Measurements from ENCODE around the gene ITM2C. TPM values are rescaled to one million over a fixed set of nuclear protein-coding genes. Genes with fewer than 3 reads are reported as not detected.

Gene ITM2C
- total and polyA plus RNA-seq, 2 of the 13 experiments (the other 11 are each of a cell fraction or from before 2014, with no cell fraction given) = 70.5 to 270 TPM

DNA sequence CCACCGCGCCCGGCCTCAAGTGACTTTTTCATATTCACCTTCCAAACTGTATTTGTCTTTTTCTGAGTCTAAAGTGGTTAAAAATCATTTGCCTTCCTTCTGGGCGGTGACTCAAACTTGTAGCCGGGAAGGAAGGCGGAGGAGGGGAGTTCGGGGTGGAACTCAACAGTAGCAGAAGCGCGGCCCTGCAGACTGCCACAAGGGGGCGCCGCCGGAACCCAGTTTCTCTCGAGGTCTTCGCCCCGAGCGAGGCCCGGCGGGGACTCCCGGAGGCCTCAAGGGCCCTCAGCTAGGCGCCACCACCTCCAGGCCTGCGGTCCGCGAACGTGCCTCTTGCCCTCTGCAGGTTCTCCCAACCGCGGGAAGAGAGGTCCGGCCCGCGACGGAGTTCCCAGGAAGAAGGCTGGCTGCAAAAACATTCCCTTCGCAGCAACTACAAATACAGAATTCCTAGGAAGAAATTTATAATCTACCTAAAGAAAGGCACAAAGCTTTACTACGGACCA, 16.8 kb upstream of the ITM2C start (continued):
- TF ChIP-seq ZFP90 (CRISPR knock-in tag; IDR thresholded peaks at IDR 0.05; ENCODE audit: borderline replicate concordance) = peak; percentile 83
- 0 out of 2 replicates have a peak, but pooled peaks have one; percentile 41 for TF ChIP-seq YEATS2 (CRISPR knock-in tag; IDR thresholded peaks at IDR 0.05; ENCODE audit: borderline replicate concordance)
- peak; percentile 46; the same call in 1 of the 2 replicates for TF ChIP-seq MED1 (CRISPR knock-in tag; IDR thresholded peaks at IDR 0.05)
- peak; percentile 68 for TF ChIP-seq STAG1 (CRISPR knock-in tag; IDR thresholded peaks at IDR 0.05)
- TF ChIP-seq TFDP2 (CRISPR knock-in tag; IDR thresholded peaks at IDR 0.05) = peak; percentile 74
- TF ChIP-seq HINFP (CRISPR knock-in tag; IDR thresholded peaks at IDR 0.05; ENCODE audit: low read depth) = peak; percentile 93
- TF ChIP-seq GTF3A (CRISPR knock-in tag; conservative IDR thresholded peaks at IDR 0.05) = no peak
- TF ChIP-seq CBX2 (IDR thresholded peaks at IDR 0.05; ENCODE audit: low read depth, low read length) = no peak
- no peak for TF ChIP-seq CBX2 (CRISPR knock-in tag; IDR thresholded peaks at IDR 0.05; ENCODE audit: low read depth)
- TF ChIP-seq GFI1 (CRISPR knock-in tag; IDR thresholded peaks at IDR 0.05; ENCODE audit: borderline replicate concordance) = peak; percentile 66; the same call in 1 of the 2 replicates
- no peak for TF ChIP-seq JDP2 (CRISPR knock-in tag; IDR thresholded peaks at IDR 0.05; ENCODE audit: borderline replicate concordance)
- peak; percentile 62; the same call in 1 of the 2 replicates for TF ChIP-seq ZNF605 (CRISPR knock-in tag; IDR thresholded peaks at IDR 0.05)
- peak; percentile 91 for TF ChIP-seq NFKB2 (CRISPR knock-in tag; IDR thresholded peaks at IDR 0.05; ENCODE audit: borderline replicate concordance)
- peak; percentile 87 for TF ChIP-seq KLF15 (CRISPR knock-in tag; IDR thresholded peaks at IDR 0.05; ENCODE audit: borderline replicate concordance)
- peak; percentile 82; the same call in 1 of the 2 replicates for TF ChIP-seq KLF6 (CRISPR knock-in tag; IDR thresholded peaks at IDR 0.05)
- peak; percentile 32; the same call in 1 of the 2 replicates for TF ChIP-seq ZNF629 (CRISPR knock-in tag; conservative IDR thresholded peaks at IDR 0.05)
- TF ChIP-seq ZNF530 (CRISPR knock-in tag; IDR thresholded peaks at IDR 0.05; ENCODE audit: low read depth) = no peak
- peak; percentile 49 for TF ChIP-seq BCL6 (CRISPR knock-in tag; IDR thresholded peaks at IDR 0.05)
- TF ChIP-seq, protein P1, sequence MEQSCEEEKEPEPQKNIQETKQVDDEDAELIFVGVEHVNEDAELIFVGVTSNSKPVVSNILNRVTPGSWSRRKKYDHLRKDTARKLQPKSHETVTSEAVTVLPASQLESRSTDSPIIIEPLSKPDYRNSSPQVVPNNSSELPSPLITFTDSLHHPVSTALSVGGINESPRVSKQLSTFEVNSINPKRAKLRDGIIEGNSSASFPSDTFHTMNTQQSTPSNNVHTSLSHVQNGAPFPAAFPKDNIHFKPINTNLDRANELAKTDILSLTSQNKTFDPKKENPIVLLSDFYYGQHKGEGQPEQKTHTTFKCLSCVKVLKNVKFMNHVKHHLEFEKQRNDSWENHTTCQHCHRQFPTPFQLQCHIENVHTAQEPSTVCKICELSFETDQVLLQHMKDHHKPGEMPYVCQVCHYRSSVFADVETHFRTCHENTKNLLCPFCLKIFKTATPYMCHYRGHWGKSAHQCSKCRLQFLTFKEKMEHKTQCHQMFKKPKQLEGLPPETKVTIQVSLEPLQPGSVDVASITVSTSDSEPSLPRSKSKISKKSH (CRISPR knock-in tag; IDR thresholded peaks at IDR 0.05; ENCODE audit: borderline replicate concordance) = no peak
- TF ChIP-seq ZNF546 (CRISPR knock-in tag; conservative IDR thresholded peaks at IDR 0.05) = peak; percentile 27; the same call in 1 of the 2 replicates
- TF ChIP-seq ZNF740 (CRISPR knock-in tag; IDR thresholded peaks at IDR 0.05) = 0 out of 2 replicates have a peak, but pooled peaks have one; percentile 36
- peak; percentile 41; the same call in 1 of the 2 replicates for TF ChIP-seq ZBTB38 (CRISPR knock-in tag; IDR thresholded peaks at IDR 0.05)
